K562 (cell line): ENCODE measurements around the gene KMT2C. TPM values are rescaled to one million over a fixed set of nuclear protein-coding genes. Genes with fewer than 3 reads are reported as not detected.
A peak's percentile ranks its signal among the peaks of the same experiment; 100 is the strongest.

Experiments used
- ATAC-seq: fragments of 200-7000 bp; cut with Tn5 transposase; 3 replicates; pipeline ENCODE4 v1.9.1; 2020; ENCODE audit warnings: moderate library complexity
- BruUV-seq: library from RNA; stranded (reverse); fragments of 400-500 nt; replicated peaks from 2 replicates; lab custom pipeline; 2021; lab: Mats Ljungman, UMichigan
- CTCF ChIA-PET: fragments of 300-600 bp; formaldehyde crosslinking; extraction: SDS; loops from one replicate; lab custom pipeline; 2021; ENCODE audit warnings: low intra/inter-chr PET ratio; lab: Yijun Ruan, JAX
- POLR2A ChIA-PET: fragments of 300-600, 350-650 bp; sonication (Branson Sonifier 250); formaldehyde crosslinking; extraction: SDS; loops from one replicate; lab custom pipeline; 2021; ENCODE audit warnings: antibody characterized with exemption, inconsistent platforms; lab: Yijun Ruan, JAX
- DNase-seq, 4 experiments: peaks; one replicate each; pipeline versions ENCODE4 v3.0.0 to v3.0.0-alpha.2; 2011 to 2018; ENCODE audit warnings: low spot score in 3 of 4, mixed read lengths in 3 of 4; ENCODE audit errors: extremely low read depth in 1 of 4
- FAIRE-seq: peaks from 2 replicates; lab custom pipeline; 2011; peaks lifted over from hg19 to GRCh38; lab: Jason Lieb, UNC
- H2AFZ ChIP-seq: 2 replicates; pipeline ENCODE4 v1.6.0; 2011; ENCODE audit warnings: low read depth, low read length, control low read depth, inconsistent platforms
- H3K27ac ChIP-seq: fragments of 200-600 bp; 3 replicates; pipeline ENCODE4 v1.8.0; 2011; ENCODE audit warnings: low read depth, mild to moderate bottlenecking, control low read depth, inconsistent platforms, low read length, moderate library complexity, mixed read lengths; ENCODE audit errors: extremely low read depth
- H3K27me3 ChIP-seq, 2 experiments: fragments of 300-600 bp in 1 of 2; 2 replicates in 1 of 2; 3 replicates in 1 of 2; pipeline versions ENCODE4 v1.6.0 to v1.8.0; 2011; ENCODE audit warnings: inconsistent platforms in 2 of 2, low read length in 2 of 2, mild to moderate bottlenecking in 1 of 2, mixed read lengths in 1 of 2, moderate library complexity in 1 of 2; ENCODE audit not compliant: control insufficient read depth in 2 of 2, insufficient read depth in 2 of 2
- H3K36me3 ChIP-seq: fragments of 300-600 bp; 3 replicates; pipeline ENCODE4 v1.8.0; 2011; ENCODE audit warnings: mild to moderate bottlenecking, low read length, inconsistent platforms; ENCODE audit not compliant: control insufficient read depth, insufficient read depth
- H3K4me1 ChIP-seq, 2 experiments: fragments of 200-600 bp in 1 of 2; replicated peaks in 1 of 2; 2 replicates in 1 of 2; 3 replicates in 1 of 2; pipeline versions ENCODE4 v1.5.1 to v1.8.0; 2011; ENCODE audit warnings: inconsistent platforms in 2 of 2, low read length in 2 of 2, mild to moderate bottlenecking in 1 of 2, mixed read lengths in 1 of 2, moderate library complexity in 1 of 2; ENCODE audit not compliant: control insufficient read depth in 2 of 2, insufficient read depth in 2 of 2
- H3K4me2 ChIP-seq: 2 replicates; pipeline ENCODE4 v1.6.1; 2011; ENCODE audit warnings: low read length, control low read depth, inconsistent platforms, mixed read lengths; ENCODE audit not compliant: insufficient read depth
- H3K4me3 ChIP-seq: fragments of 200-600 bp; sonication (generic), shearing (Covaris generic); 2 replicates; pipeline ENCODE4 v1.5.1; 2016; ENCODE audit warnings: control low read depth, inconsistent platforms
- H3K79me2 ChIP-seq: fragments of 200-600 bp; 3 replicates; pipeline ENCODE4 v1.8.0; 2011; ENCODE audit warnings: low read length, inconsistent platforms; ENCODE audit not compliant: control insufficient read depth, insufficient read depth
- H3K9ac ChIP-seq, 2 experiments: 2 replicates each; pipeline versions ENCODE4 v1.6.0 to v1.6.1; 2011; ENCODE audit warnings: low read depth in 2 of 2, low read length in 2 of 2, control low read depth in 1 of 2, inconsistent platforms in 1 of 2, mild to moderate bottlenecking in 1 of 2, mixed read lengths in 1 of 2; ENCODE audit not compliant: insufficient read depth in 1 of 2
- H3K9me1 ChIP-seq: one replicate; pipeline ENCODE4 v1.6.0; 2011; ENCODE audit warnings: inconsistent platforms, mild to moderate bottlenecking, low read length, moderate library complexity; ENCODE audit not compliant: control insufficient read depth, insufficient read depth
- H3K9me3 ChIP-seq: replicated peaks from 2 replicates; pipeline ENCODE4 v1.5.1; 2011; ENCODE audit warnings: low read depth, low read length, inconsistent platforms; ENCODE audit not compliant: control insufficient read depth, insufficient read depth
- H4K20me1 ChIP-seq: replicated peaks from 2 replicates; pipeline ENCODE4 v1.6.1; 2011; ENCODE audit warnings: low read length, inconsistent platforms, mixed read lengths; ENCODE audit not compliant: control insufficient read depth, insufficient read depth
- NFIC ChIP-seq: fragments of 450-650 bp; IDR thresholded peaks from 2 replicates; pipeline ENCODE4 v1.6.1; 2017; ENCODE audit warnings: mild to moderate bottlenecking, inconsistent platforms
- ZKSCAN1 ChIP-seq: fragments of 150-350 bp; IDR thresholded peaks from 2 replicates; pipeline ENCODE4 v1.6.1; 2016; ENCODE audit warnings: low read depth, low read length
- ZNF507 ChIP-seq: conservative IDR thresholded peaks from 2 replicates; pipeline ENCODE4 v1.6.1; 2017; ENCODE audit warnings: missing genetic modification characterization, missing compliant biosample characterization
- WGBS: fragments of 100-300 bp; shearing (Covaris generic); methylation state at CpG from one replicate; pipeline ENCODE4 v1.1.6; 2016; ENCODE audit warnings: low coverage, mixed read lengths; ENCODE audit not compliant: insufficient coverage; ENCODE audit errors: missing lambda C conversion rate; 5-methylcytosine and 5-hydroxymethylcytosine counted together
- in situ Hi-C: fragments of 300-500 bp; cut with MboI; formaldehyde crosslinking; loops from 4 replicates; pipeline ENCODE4 v1.15.0; 2018; ENCODE audit warnings: inconsistent platforms, mixed read lengths
- intact Hi-C: fragments of 100-400 bp; cut with micrococcal nuclease; formaldehyde crosslinking; loops from 2 replicates; pipeline ENCODE4 v1.14.2; 2022
- polyA plus RNA-seq, 8 experiments: library from polyadenylated mRNA; depleted of rRNA in 4 of 8; stranded (reverse) in 5 of 8; unstranded in 3 of 8; fragments of >200 nt; fragmentation: Nextera tagmentation in 2 of 8; fragmentation: Illumina TruSeq in 1 of 8; extraction: Ambion mirVana in 2 of 8; extraction: Trizol in 1 of 8; gene quantifications; 2 replicates each; pipeline versions ENCODE4 v1.2.1 to v1.2.3, GENCODE V29; 2011 to 2014; ENCODE audit warnings: inconsistent platforms in 1 of 8, missing spikeins in 1 of 8
- total RNA-seq, 7 experiments: library from RNA; depleted of rRNA in 6 of 7; stranded (reverse); fragments of >200 nt in 6 of 7; fragmentation: Illumina TruSeq in 2 of 7; extraction: Trizol in 2 of 7; gene quantifications; 2 replicates each; pipeline versions ENCODE4 v1.2.1 to v1.2.3, GENCODE V29; 2011 to 2021; ENCODE audit warnings: low replicate concordance in 1 of 7
- TF ChIP-seq, protein P1 (sequence below): sonication (generic); formaldehyde crosslinking; IDR thresholded peaks from 2 replicates; pipeline ENCODE4 v1.5.0; 2020; ENCODE audit warnings: missing genetic modification reagents

Gene KMT2C
- total and polyA plus RNA-seq, 9 of the 15 experiments (the other 6 are each of a cell fraction or from before 2014, with no cell fraction given): 4.9 to 67.8 (median 27.1) TPM

DNA sequence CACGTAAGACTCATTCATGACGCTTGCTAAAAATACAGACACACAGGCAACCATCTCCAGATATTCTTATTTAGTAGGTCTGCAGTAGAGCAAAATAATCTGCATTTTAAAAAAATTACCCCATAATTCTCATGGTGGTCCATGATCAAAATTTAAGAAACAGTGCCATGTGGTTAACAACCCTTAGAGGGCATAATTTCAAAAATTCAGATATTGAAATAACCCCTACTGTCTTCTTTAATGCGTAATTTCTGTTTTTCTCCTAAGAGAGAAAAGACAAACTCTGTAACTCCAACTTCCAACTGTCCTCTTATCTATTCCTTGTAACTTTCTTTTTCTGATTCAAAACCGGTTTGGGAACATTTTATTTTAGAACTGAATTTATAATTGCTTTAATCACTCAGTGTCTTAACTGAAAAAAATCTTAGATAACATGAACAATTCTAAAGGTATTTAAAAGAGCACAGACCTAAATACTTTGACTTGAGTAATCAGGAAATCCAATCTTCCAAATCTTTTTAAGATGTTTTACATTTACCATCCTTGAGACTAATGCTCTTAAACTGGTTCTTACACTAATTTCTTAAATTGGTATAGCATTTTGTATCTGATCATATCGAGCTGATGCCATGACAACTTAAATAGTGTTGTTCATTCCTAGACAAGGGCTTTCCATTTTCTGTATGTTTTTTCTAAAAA is 262.3 kb downstream of the KMT2C start:
- no peaks in the 10 kb centered on the region for H3K27me3 ChIP-seq
- DNase-seq (no peak), ATAC-seq (no peak)
- H3K36me3 ChIP-seq: peaks cover 83% of the 10 kb centered on the region
- no TSS peak for BruUV-seq
- intact Hi-C loops: no loop called here
- no peak overlapping the region for H3K4me3 ChIP-seq
- ChIA-PET CTCF (no interaction called here), POLR2A (interaction anchor here (1.5 kb wide), 1 partner anchor 13 kb away, joined by 4 read pairs; no protein-coding TSS in a partner anchor)
- H3K9ac ChIP-seq: no peak overlapping the region
- H3K9me3 ChIP-seq: no peaks in the 10 kb centered on the region
- in situ Hi-C loops: no loop called here
- H3K27ac ChIP-seq: no peak overlapping the region
- no peaks in the 10 kb centered on the region for H3K4me1 ChIP-seq
- H3K9me1 ChIP-seq: no peaks in the 10 kb centered on the region
- no peak overlapping the region for H3K4me2 ChIP-seq
- TF ChIP-seq ZNF507 (tag): 0 out of 2 replicates have a peak, but pooled peaks have one; percentile 28
- TF ChIP-seq ZKSCAN1: no peak
- TF ChIP-seq, all 486 proteins: peak for 1
- Histone ChIP-seq H3K79me2 (no peaks in the 10 kb centered on the region), H2AFZ (no peak overlapping the region), H4K20me1 (no peaks in the 10 kb centered on the region)
- FAIRE-seq: no peak
- WGBS: 88% methylated on average over 5 of the region's 5 CpGs

DNA sequence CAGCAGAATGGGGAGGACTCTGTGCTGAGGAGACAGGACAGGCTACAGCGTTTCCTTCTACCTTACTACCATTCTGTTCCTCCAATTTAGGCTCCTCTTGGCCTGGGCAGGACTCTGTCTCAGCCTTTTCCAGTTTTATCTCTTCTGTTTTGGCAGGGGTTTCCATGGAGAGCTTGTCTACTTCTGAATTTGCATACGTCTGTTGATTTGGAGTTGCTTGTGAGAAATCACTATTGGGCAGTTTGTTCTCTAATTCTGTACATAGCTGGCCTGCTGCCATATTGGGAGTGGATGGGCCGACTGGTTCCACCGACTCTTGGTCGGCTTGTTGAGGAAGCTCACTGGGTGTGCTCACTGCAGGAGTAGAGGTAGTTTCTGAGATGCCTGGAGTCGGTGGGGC is 273.5 kb downstream of the KMT2C start:
- FAIRE-seq (no peak), DNase-seq (no peak), ATAC-seq (peak; percentile 36; the same call in 2 of the 3 replicates)
- Histone ChIP-seq H3K27me3 (no peaks in the 10 kb centered on the region), H3K9me3 (no peaks in the 10 kb centered on the region), H3K79me2 (no peaks in the 10 kb centered on the region), H2AFZ (no peak overlapping the region), H4K20me1 (no peaks in the 10 kb centered on the region), H3K4me3 (no peak overlapping the region), H3K9me1 (no peaks in the 10 kb centered on the region), H3K4me2 (no peak overlapping the region), H3K36me3 (peaks cover 91% of the 10 kb centered on the region), H3K9ac (no peak overlapping the region), H3K27ac (no peak overlapping the region), H3K4me1 (no peaks in the 10 kb centered on the region)
- 83% methylated on average over 6 of the region's 6 CpGs for WGBS
- BruUV-seq: no TSS peak
- in situ Hi-C loops (no loop called here), intact Hi-C loops (loop anchor here (10.0 kb wide), 1 partner anchor 553 kb away; no protein-coding TSS in a partner anchor)
- TF ChIP-seq, protein P1, sequence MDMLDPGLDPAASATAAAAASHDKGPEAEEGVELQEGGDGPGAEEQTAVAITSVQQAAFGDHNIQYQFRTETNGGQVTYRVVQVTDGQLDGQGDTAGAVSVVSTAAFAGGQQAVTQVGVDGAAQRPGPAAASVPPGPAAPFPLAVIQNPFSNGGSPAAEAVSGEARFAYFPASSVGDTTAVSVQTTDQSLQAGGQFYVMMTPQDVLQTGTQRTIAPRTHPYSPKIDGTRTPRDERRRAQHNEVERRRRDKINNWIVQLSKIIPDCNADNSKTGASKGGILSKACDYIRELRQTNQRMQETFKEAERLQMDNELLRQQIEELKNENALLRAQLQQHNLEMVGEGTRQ: no peak
- TF ChIP-seq NFIC: peak; percentile 24; the same call in 1 of the 2 replicates
- ChIA-PET CTCF (no interaction called here), POLR2A (no interaction called here)
